Breast epithelium (tissue), 3 donors: ENCODE results near the gene SSR2.

Experiments
- POLR2A ChIP-seq: fragments of 450-650 bp; IDR thresholded peaks from one replicate; pipeline ENCODE4 v1.6.1; 2016; ENCODE audit warnings: antibody characterized with exemption, mild to moderate bottlenecking, moderate library complexity
- TF ChIP-seq, protein P1 (sequence below), 3 donors: fragments of 450-650 bp; IDR thresholded peaks; one replicate each; pipeline ENCODE4 v1.5.1; 2016 to 2017; ENCODE audit warnings: antibody characterized with exemption in 3 of 3, mild to moderate bottlenecking in 3 of 3, moderate library complexity in 3 of 3

DNA sequence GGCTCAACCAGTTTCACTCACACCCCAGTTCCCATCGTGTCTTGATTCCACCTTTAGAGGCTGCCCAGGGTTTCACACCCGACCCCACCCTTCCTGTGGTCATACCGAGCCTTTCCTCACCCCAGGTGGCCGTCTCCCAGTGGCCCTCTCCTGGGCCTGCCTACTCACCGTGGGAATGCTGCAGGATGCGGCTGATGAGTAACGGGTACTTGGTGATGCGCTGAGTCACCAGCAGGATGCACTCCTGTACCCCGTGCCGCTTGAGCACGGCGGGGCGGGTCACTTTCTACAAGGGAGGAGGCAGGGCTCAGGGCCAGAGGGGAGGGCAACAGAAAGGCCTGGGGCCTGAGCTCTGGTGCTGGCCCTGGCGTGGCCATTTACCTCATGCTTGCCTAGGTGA lies 58.8 kb downstream of the SSR2 start:
- TF ChIP-seq, protein P1, sequence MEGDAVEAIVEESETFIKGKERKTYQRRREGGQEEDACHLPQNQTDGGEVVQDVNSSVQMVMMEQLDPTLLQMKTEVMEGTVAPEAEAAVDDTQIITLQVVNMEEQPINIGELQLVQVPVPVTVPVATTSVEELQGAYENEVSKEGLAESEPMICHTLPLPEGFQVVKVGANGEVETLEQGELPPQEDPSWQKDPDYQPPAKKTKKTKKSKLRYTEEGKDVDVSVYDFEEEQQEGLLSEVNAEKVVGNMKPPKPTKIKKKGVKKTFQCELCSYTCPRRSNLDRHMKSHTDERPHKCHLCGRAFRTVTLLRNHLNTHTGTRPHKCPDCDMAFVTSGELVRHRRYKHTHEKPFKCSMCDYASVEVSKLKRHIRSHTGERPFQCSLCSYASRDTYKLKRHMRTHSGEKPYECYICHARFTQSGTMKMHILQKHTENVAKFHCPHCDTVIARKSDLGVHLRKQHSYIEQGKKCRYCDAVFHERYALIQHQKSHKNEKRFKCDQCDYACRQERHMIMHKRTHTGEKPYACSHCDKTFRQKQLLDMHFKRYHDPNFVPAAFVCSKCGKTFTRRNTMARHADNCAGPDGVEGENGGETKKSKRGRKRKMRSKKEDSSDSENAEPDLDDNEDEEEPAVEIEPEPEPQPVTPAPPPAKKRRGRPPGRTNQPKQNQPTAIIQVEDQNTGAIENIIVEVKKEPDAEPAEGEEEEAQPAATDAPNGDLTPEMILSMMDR (IDR thresholded peaks at IDR 0.05) = peak in 1 of 3 donors; percentile 19
- no peak for TF ChIP-seq POLR2A
